ENCODE data around the gene PTGES. TPM values are rescaled to one million over a fixed set of nuclear protein-coding genes. Genes with fewer than 3 reads are reported as not detected.

The PTGES gene
- total RNA-seq, 1 experiment from 2014 or later, result 0.23 TPM

GRCh38 chr9:129732946-129733631 lies 19.8 kb downstream of the PTGES start:
- Histone ChIP-seq H3K36me3 (no peaks in the 10 kb centered on the region), H3K4me3 (no peak overlapping the region), H3K9me3 (no peaks in the 10 kb centered on the region), H3K27me3 (no peaks in the 10 kb centered on the region)
- no peak for DNase-seq

GRCh38 chr9:129732100-129732499 lies 20.7 kb downstream of the PTGES start:
- DNase-seq, result no peak

GRCh38 chr9:129731477-129732085 lies 21.3 kb downstream of the PTGES start:
- no peak for DNase-seq
- no peaks in the 10 kb centered on the region for H3K36me3 ChIP-seq

More at GRCh38 chr9:129732100-129732499, 20.7 kb downstream of the PTGES start:
- no peaks in the 10 kb centered on the region for H3K9me3 ChIP-seq
- H3K27me3 ChIP-seq, result no peaks in the 10 kb centered on the region
- H3K36me3 ChIP-seq, result no peaks in the 10 kb centered on the region
- no peak overlapping the region for H3K4me3 ChIP-seq

GRCh38 chr9:129728744-129729143 lies 24.1 kb downstream of the PTGES start:
- no peaks in the 10 kb centered on the region for H3K27me3 ChIP-seq
- H3K4me3 ChIP-seq, result no peak overlapping the region
- DNase-seq, result no peak
- H3K9me3 ChIP-seq, result no peaks in the 10 kb centered on the region
- no peaks in the 10 kb centered on the region for H3K36me3 ChIP-seq

More at GRCh38 chr9:129731477-129732085, 21.3 kb downstream of the PTGES start:
- Histone ChIP-seq H3K27me3 (no peaks in the 10 kb centered on the region), H3K9me3 (no peaks in the 10 kb centered on the region), H3K4me3 (no peak overlapping the region)

GRCh38 chr9:129726322-129727160 lies 26.3 kb downstream of the PTGES start:
- H3K4me3 ChIP-seq, result no peak overlapping the region
- DNase-seq, result peak; percentile 96
- no peaks in the 10 kb centered on the region for H3K27me3 ChIP-seq
- H3K9me3 ChIP-seq, result no peaks in the 10 kb centered on the region
- no peaks in the 10 kb centered on the region for H3K36me3 ChIP-seq

- Histone ChIP-seq H3K4me3 (no peak overlapping the region), H3K9me3 (no peaks in the 10 kb centered on the region), H3K27me3 (no peaks in the 10 kb centered on the region), H3K36me3 (no peaks in the 10 kb centered on the region; the same call in 1 of the 2 replicates)
- DNase-seq, result peak; percentile 89
Observed at GRCh38 chr9:129725795-129726251, 27.0 kb downstream of the PTGES start.

- DNase-seq, result no peak
- Histone ChIP-seq H3K27me3 (no peaks in the 10 kb centered on the region), H3K9me3 (no peaks in the 10 kb centered on the region), H3K36me3 (no peaks in the 10 kb centered on the region; the same call in 1 of the 2 replicates), H3K4me3 (no peak overlapping the region)
Observed at GRCh38 chr9:129724456-129725190, 28.2 kb downstream of the PTGES start.

- Histone ChIP-seq H3K27me3 (no peaks in the 10 kb centered on the region), H3K9me3 (no peaks in the 10 kb centered on the region), H3K36me3 (no peaks in the 10 kb centered on the region; the same call in 1 of the 2 replicates), H3K4me3 (no peak overlapping the region)
- no peak for DNase-seq
Observed at GRCh38 chr9:129722913-129723312, 29.9 kb downstream of the PTGES start.

- H3K4me3 ChIP-seq, result no peak overlapping the region
- H3K36me3 ChIP-seq, result no peaks in the 10 kb centered on the region; the same call in 1 of the 2 replicates
- H3K9me3 ChIP-seq, result no peaks in the 10 kb centered on the region
- H3K27me3 ChIP-seq, result no peaks in the 10 kb centered on the region
- no peak for DNase-seq
Observed at GRCh38 chr9:129720865-129721545, 31.8 kb downstream of the PTGES start.

GRCh38 chr9:129720181-129720864 lies 32.5 kb downstream of the PTGES start:
- DNase-seq, result no peak

GRCh38 chr9:129719135-129719534 lies 33.7 kb downstream of the PTGES start:
- H3K36me3 ChIP-seq, result no peaks in the 10 kb centered on the region; the same call in 1 of the 2 replicates
- H3K9me3 ChIP-seq, result no peaks in the 10 kb centered on the region
- DNase-seq, result no peak
- no peak overlapping the region for H3K4me3 ChIP-seq
- H3K27me3 ChIP-seq, result no peaks in the 10 kb centered on the region

More at GRCh38 chr9:129720181-129720864, 32.5 kb downstream of the PTGES start:
- H3K4me3 ChIP-seq, result no peak overlapping the region
- no peaks in the 10 kb centered on the region; the same call in 1 of the 2 replicates for H3K36me3 ChIP-seq
- no peaks in the 10 kb centered on the region for H3K27me3 ChIP-seq
- H3K9me3 ChIP-seq, result no peaks in the 10 kb centered on the region

GRCh38 chr9:129718647-129719046 lies 34.2 kb downstream of the PTGES start:
- Histone ChIP-seq H3K4me3 (no peak overlapping the region), H3K27me3 (no peaks in the 10 kb centered on the region), H3K36me3 (no peaks in the 10 kb centered on the region; the same call in 1 of the 2 replicates), H3K9me3 (no peaks in the 10 kb centered on the region)
- DNase-seq, result no peak

GRCh38 chr9:129717991-129718390 lies 34.9 kb downstream of the PTGES start:
- Histone ChIP-seq H3K36me3 (no peaks in the 10 kb centered on the region; the same call in 1 of the 2 replicates), H3K4me3 (no peak overlapping the region), H3K9me3 (no peaks in the 10 kb centered on the region), H3K27me3 (no peaks in the 10 kb centered on the region)
- no peak for DNase-seq

- Histone ChIP-seq H3K9me3 (no peaks in the 10 kb centered on the region), H3K4me3 (no peak overlapping the region), H3K27me3 (no peaks in the 10 kb centered on the region), H3K36me3 (no peaks in the 10 kb centered on the region; the same call in 1 of the 2 replicates)
- no peak for DNase-seq
Observed at GRCh38 chr9:129716091-129716490, 36.8 kb downstream of the PTGES start.

GRCh38 chr9:129714511-129715061 lies 38.3 kb downstream of the PTGES start:
- no peaks in the 10 kb centered on the region for H3K27me3 ChIP-seq
- no peaks in the 10 kb centered on the region for H3K36me3 ChIP-seq
- H3K4me3 ChIP-seq, result no peak overlapping the region
- no peaks in the 10 kb centered on the region for H3K9me3 ChIP-seq
- DNase-seq, result peak; percentile 46
